GM19043 (cell line): ENCODE results near the gene TBC1D10A.

ENCODE experiments used
- ATAC-seq: cut with Tn5 transposase; IDR thresholded peaks from one replicate; pipeline ENCODE4 v1.9.1; 2021; ENCODE audit warnings: low read depth; ENCODE audit not compliant: unreplicated experiment

TBC1D10A gene

DNA sequence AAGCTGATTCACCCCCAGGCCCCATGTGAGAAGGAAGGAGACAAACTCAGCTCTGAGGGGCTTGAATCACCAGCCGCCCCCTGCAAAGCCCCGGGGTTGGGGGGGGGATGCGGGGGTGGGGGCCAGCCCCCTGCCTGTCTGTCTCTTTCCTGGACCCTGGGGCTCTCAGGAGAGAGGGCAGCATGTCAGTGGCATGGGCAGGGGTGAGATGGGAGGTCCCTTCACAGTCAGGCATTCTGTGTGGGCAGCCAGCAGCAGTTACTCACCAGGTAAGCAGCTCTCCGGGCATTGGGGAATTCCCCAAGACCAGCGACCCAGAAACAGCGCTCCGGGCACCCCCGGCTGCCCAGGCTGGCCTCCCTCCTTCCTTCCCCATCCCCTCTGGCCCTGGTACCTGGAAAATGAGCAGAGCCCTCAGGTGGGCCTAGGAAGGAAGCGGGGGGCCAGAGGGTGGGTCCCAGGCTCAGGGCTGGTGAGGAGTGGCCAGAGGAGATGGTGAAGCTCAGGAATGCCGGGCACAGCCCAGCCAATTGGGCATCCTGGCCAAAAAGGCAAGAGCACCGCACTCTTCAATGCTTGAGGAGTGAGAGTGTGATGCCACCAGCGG is 76.0 kb downstream of the TBC1D10A start:
- no peak for ATAC-seq

DNA sequence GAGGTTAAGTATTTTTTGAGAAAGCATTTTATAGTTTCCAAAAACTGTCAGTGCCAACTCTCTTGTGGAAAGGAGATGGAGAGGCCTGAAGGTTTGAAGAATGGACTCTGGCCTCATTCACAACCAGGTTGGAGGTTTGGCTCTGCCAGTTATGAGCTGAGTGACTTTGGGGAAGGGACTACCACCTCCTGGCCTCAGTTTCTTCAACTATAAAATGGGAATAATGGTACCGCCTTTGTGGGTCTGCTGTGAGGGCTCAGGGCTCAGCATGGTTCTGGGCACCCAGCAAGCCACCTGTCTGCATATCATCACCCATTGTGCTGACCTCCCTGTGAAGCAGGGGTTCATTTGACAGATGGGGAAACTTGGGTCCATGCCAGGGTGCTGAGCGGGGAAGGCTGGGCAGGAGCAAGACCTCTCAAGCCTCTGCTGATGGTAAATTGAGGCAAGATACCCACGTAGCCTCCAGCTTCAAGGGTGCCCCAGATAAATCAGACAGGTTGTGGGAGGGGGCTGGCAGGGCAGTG is 76.6 kb downstream of the TBC1D10A start:
- ATAC-seq = no peak

DNA sequence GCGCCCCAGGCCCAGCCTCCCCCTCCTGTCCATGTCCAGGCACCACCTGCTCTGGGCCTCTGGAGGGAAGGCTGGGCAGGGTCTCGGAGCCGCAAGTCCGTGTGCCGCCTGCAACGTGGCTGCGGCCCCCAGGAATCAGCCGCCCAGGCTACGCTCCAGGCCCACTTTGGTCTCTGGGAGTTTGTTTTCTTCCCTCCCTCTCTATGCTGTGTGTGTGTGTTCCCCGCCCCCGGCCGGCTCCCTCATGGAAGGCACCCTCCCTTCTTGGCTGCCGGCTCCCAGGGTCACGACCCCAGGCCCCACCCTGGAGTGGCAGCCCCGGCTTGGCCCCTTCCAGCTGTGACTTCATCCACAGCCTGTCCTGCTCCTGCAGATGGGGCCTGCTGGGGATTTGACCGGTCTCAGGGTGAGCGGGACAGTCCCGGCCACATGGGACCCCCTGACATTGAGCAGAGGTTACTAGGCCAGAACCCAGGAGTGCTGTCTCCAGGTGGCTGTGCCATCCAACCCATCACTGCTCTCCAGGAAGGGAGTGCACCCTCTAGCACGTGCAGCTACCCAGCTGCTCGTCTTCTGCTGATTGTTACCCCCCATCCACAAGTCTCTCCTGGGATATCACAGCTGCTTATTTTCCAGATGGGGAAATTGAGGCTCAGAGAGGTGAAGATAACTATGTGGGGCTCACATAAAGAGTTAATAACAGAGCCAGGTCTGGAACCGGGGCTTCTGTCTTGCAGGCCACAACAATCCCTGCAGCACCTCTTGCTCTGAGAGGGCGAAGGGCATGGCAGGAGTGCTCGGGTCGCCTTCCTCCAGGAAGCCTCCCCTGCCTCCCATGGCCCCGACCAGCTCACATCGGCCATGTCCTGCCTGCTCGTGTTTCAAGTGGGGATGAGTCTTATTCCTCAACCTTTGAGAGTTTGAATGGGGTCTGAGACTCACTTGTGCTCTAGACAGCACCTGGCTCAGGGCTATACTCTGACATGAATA is 77.4 kb downstream of the TBC1D10A start:
- ATAC-seq = no peak

DNA sequence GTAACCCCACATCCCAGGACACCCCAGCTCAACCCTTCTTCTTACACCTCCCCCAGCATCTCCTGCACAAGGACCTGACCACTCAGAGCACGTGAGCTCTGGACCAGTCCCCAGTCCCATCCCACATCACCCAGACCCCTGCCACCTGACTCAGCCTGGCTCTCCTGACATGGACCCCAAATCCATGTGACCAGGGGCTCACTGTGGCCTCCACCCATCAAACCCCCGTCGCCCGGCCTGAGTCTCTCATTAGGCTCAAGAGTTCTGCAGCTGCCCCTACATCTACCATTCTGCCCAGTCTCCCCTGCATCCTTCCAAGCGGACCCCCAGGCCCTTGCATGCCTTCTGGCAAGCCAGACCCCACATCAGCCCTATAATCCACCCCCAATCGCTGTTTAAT is 78.3 kb downstream of the TBC1D10A start:
- ATAC-seq = no peak

DNA sequence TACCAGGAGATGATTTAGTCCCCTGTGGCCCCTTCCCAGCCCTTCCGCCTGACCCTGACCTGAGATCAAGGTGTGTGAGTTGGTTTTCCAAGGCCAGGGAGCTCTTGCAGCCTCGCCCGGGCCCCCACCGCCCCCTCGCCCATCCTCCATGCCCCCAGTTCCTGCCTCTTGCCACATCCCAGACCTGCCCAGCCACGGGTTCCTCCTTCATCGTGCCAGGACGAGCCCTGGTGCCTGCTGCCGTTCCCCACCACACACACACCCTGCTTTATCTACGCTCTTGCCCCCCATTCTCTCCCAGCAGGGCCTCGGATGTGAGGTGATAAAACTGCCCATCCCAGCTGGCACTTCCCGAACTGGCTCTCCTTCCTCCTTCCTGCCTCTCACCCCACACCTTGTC is 78.8 kb downstream of the TBC1D10A start:
- no peak for ATAC-seq

DNA sequence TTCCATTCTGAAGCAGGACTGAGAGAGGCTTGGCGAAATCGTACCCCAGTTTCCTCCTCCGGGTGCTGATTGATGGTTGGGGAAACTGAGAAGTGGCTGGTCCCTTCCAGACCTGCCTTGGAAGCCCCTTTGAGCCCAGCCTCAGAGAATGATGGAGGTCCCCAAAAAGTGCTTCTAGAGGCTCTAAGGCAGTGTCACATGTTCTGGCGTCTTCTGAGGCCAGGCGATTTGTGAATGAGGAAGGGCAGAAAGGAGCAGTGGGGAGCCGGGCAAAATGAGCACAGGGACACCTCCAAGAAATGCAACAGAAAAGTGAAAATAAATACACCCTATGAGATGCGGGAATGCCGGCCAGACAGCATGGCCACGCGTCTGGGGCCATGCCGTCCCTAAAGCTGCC is 79.2 kb downstream of the TBC1D10A start:
- no peak for ATAC-seq

DNA sequence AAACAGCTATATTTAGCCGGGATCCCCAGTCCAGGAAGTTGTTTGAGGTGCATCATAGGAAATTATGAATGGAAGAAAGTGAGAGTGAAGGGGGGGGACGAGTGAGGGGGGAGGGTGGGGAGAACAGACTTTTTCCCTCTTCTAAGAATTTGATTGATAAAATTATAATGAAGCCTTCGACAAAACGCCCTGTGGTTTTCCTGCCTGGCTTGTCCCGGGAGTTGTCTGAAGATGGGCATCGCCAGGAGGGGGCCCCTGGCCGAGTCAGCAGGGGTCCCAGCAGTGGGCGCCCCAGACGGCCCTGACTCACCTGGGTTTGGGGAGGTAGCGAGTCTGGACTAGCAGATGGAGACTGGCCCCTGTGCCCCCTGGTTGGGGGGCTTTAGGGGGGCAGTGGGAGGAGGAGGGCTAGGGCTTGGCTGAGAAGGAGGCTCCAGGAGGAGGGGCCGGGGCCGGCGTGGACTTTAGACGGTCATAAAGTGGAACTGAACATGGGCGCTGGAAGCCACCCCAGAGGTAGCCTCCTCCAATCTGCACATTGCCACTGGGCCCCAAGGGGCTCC is 79.8 kb downstream of the TBC1D10A start:
- ATAC-seq = no peak

DNA sequence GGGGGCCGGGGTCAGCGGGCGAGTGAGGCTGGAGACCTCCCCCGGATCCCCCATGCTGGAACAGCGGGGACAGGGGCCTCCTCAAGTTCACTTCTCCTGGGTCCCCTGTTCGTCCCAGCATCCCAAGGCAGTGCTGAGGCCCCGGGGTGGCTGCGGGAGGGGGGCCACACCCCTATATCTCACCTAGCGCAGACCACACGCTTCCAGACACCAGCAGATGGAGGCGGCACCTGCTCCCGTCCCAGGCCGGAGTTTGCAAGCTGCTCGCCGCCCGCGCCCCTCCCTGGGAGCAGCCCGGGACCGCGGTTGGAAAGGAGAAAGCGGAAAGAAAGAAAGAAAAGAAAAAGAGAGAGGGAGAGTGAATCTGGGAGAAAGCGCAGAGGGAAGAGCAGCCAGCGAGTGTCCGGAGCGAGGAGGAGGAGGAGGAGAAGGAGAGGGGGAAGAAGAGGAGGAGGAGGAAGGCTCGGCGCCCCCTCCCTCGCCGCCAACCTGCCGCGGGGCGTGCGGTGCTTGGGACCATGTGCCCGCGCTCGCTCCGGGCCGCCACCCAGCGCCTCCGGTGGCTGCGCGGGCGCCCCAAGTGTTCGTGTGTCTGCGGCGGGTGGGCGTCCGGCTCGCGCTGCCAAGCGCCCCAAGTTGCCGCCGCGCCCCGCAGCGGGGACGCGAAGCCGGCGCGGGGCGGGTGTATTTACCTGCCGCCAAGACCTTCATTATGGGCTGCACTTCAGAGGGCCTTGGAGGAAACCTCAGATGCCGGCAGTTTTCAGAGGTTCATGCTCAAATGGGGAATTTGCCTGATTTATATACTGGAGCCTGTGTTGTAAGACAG is 80.5 kb downstream of the TBC1D10A start, which contains the start of gene LIF:
LIF (minus strand) TSS at position 775 of the 829 bp plus-strand sequence; CDS start at position 711, 64 bp downstream.
- ATAC-seq = no peak

DNA sequence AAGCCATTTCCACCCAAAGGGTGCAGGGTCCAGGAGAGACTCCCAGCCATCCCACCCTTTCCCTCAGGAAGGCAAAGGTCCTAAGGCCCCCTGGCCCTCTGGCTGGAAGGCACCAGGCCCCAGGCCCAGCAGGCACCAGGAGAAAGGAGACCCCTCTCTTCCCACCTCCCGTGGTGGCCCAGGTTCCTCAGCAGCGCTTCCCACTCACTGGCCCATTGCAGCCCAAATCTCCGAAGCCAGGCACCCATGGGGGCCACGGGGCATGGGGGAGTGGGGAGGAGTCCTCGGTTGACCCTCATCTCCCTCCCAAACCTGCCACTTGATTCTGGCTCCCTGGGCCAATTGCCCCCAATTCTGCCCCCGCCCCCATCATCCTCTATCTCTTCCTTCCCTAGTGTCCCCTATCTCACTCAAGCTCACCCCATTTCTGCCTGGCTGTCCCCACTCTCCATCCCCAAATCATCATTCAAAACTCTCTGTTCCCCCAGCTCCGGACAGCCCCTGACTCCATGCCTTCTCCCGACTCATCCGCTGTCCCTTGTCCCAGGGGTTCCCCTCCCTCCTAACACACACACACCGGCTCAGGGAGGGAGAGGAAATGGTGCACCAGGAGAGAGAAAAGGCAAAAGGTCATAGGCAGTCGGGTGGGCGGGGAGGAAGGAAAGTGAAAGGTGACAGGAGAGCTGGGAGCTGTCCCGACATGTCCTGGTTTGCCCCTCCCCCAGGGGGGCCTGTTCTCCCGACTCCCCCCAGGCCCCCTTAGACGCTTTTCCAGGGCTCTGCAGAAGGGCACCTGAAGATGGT is 81.4 kb downstream of the TBC1D10A start:
- no peak for ATAC-seq

DNA sequence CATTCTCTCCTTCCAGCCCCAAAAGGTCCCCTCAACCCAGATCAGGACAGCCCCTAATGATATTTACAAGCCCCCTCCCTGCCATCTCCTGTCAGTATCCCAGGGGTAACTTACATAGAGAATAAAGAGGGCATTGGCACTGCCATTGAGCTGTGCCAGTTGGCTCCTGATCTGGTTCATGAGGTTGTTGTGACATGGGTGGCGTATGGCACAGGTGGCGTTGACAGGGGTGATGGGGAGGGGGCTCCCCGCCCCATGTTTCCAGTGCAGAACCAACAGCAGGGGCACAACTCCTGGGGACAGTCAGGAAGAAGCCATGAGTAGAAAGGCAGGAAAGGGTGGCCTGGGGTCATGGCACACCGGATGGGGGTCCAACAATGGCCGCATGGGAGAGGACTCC is 82.1 kb downstream of the TBC1D10A start:
- ATAC-seq = no peak

DNA sequence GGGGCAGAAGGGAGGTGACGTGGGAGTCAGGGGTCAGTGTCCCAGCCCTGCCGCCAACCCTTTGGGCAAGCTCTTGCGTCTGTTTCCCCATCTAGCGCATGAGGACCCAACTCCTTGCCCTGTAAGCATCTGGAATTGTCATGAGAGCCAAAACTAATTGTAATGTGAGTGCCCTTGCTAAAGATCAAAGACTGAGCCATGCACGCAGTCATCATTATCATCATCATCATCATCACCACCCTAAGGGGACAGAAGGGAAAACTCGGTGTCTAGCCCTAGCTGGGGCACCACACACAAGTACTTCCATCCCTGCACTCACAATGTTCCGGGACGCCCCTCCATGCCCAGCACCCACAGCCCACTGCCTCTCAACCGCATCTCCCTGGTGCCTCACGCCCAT is 82.7 kb downstream of the TBC1D10A start:
- no peak for ATAC-seq

DNA sequence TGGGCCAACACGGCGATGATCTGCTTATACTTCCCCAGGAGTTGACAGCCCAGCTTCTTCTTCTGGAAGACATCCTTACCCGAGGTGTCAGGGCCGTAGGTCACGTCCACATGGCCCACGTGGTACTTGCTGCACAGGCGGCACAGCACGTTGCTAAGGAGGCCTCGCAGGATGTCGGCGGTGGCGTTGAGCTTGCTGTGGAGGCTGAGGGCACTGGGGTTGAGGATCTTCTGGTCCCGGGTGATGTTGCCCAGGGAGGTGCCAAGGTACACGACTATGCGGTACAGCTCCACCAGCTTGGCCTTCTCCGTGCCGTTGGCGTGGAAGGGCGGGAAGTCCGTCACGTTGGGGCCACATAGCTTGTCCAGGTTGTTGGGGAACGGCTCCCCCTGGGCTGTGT is 83.1 kb downstream of the TBC1D10A start:
- ATAC-seq = no peak
